SK-N-SH (cell line): ENCODE results near the gene SHISAL1. TPM values are rescaled to one million over a fixed set of nuclear protein-coding genes. Genes with fewer than 3 reads are reported as not detected.

Experiments used
- CTCF ChIA-PET: fragments of 300-600, 350-600 bp; formaldehyde crosslinking; extraction: SDS; loops from one replicate; lab custom pipeline; 2021; lab: Yijun Ruan, JAX
- POLR2A ChIA-PET: fragments of 350-600 bp; sonication (Branson Sonifier 250); formaldehyde crosslinking; extraction: SDS; loops from one replicate; lab custom pipeline; 2020; ENCODE audit warnings: antibody characterized with exemption, inconsistent platforms; lab: Yijun Ruan, JAX
- DNase-seq: peaks from one replicate; pipeline ENCODE4 v3.0.0; 2012
- H2AFZ ChIP-seq: fragments of 200-600 bp; sonication (generic); 2 replicates; pipeline ENCODE4 v1.8.1; 2016; ENCODE audit warnings: antibody characterized with exemption, mild to moderate bottlenecking, low read depth
- H3F3A ChIP-seq: fragments of 200-600 bp; sonication (generic); replicated peaks from 2 replicates; pipeline ENCODE3; 2016; ENCODE audit warnings: antibody characterized with exemption, mild to moderate bottlenecking; ENCODE audit not compliant: insufficient read depth
- H3K27ac ChIP-seq, 2 experiments: fragments of 200-500 bp in 1 of 2; fragments of 200-600 bp in 1 of 2; sonication (Bioruptor generic) in 1 of 2; sonication (generic), shearing (Covaris generic) in 1 of 2; 2 replicates each; pipeline versions ENCODE4 v1.5.1 to v1.6.1; 2014 to 2016; ENCODE audit warnings: low read depth in 2 of 2, inconsistent platforms in 1 of 2, low read length in 1 of 2, mild to moderate bottlenecking in 1 of 2, mixed read lengths in 1 of 2
- H3K27me3 ChIP-seq: fragments of 200-600 bp; sonication (generic), shearing (Covaris generic); 2 replicates; pipeline ENCODE4 v1.6.1; 2016; ENCODE audit warnings: mixed run types; ENCODE audit not compliant: insufficient read depth
- H3K36me3 ChIP-seq, 2 experiments: fragments of 200-500 bp in 1 of 2; fragments of 200-600 bp in 1 of 2; sonication (Bioruptor generic) in 1 of 2; sonication (generic) in 1 of 2; replicated peaks in 1 of 2; 2 replicates each; pipeline versions ENCODE3 to v1.5.1; 2014 to 2016; ENCODE audit warnings: low read length in 1 of 2, mild to moderate bottlenecking in 1 of 2; ENCODE audit not compliant: insufficient read depth in 2 of 2, control insufficient read depth in 1 of 2
- H3K4me1 ChIP-seq, 2 experiments: fragments of 200-500 bp in 1 of 2; fragments of 200-600 bp in 1 of 2; sonication (Bioruptor generic) in 1 of 2; sonication (generic), shearing (Covaris generic) in 1 of 2; 2 replicates each; pipeline versions ENCODE4 v1.5.1 to v1.6.1; 2014 to 2016; ENCODE audit warnings: low read depth in 1 of 2, low read length in 1 of 2, mixed run types in 1 of 2; ENCODE audit not compliant: insufficient read depth in 2 of 2, control insufficient read depth in 1 of 2
- H3K4me2 ChIP-seq: fragments of 200-600 bp; sonication (generic), shearing (Covaris generic); 2 replicates; pipeline ENCODE4 v1.6.1; 2017; ENCODE audit warnings: mixed run types
- H3K4me3 ChIP-seq, 2 experiments: fragments of 200-500 bp in 1 of 2; fragments of 200-600 bp in 1 of 2; sonication (Bioruptor generic) in 1 of 2; sonication (generic), shearing (Covaris generic) in 1 of 2; 2 replicates each; pipeline versions ENCODE4 v1.5.1 to v1.8.1; 2014 to 2016; ENCODE audit warnings: low read depth in 2 of 2, inconsistent platforms in 1 of 2, low read length in 1 of 2, mild to moderate bottlenecking in 1 of 2, mixed read lengths in 1 of 2, moderate library complexity in 1 of 2
- H3K79me2 ChIP-seq: fragments of 200-600 bp; sonication (generic); 2 replicates; pipeline ENCODE4 v1.8.1; 2017; ENCODE audit warnings: mild to moderate bottlenecking; ENCODE audit not compliant: insufficient read depth
- H3K9ac ChIP-seq: fragments of 200-600 bp; sonication (generic); 2 replicates; pipeline ENCODE4 v1.6.1; 2017; ENCODE audit warnings: mixed run types
- H3K9me2 ChIP-seq: fragments of 200-600 bp; sonication (generic); 2 replicates; pipeline ENCODE4 v1.6.1; 2017; ENCODE audit warnings: mixed run types
- H3K9me3 ChIP-seq: fragments of 200-600 bp; sonication (generic); 2 replicates; pipeline ENCODE4 v1.6.1; 2017; ENCODE audit warnings: mixed run types, mild to moderate bottlenecking, moderate library complexity
- H4K20me1 ChIP-seq: fragments of 200-600 bp; sonication (generic); 2 replicates; pipeline ENCODE4 v1.6.1; 2017; ENCODE audit warnings: mild to moderate bottlenecking, mixed run types; ENCODE audit not compliant: insufficient read depth
- CHD2 ChIP-seq: fragments of 150-350 bp; IDR thresholded peaks from 2 replicates; pipeline ENCODE4 v1.6.1; 2018; ENCODE audit warnings: low read length; ENCODE audit not compliant: partially characterized antibody
- EP300 ChIP-seq, 2 experiments: IDR thresholded peaks; 2 replicates each; pipeline versions ENCODE4 v1.4.0 to v1.6.1; 2012; ENCODE audit warnings: borderline replicate concordance in 1 of 2, low read depth in 1 of 2, low read length in 1 of 2
- FOSL2 ChIP-seq: IDR thresholded peaks from 2 replicates; pipeline ENCODE4 v1.4.0; 2012; ENCODE audit warnings: low read depth, mild to moderate bottlenecking, moderate library complexity, borderline replicate concordance
- FOXM1 ChIP-seq: IDR thresholded peaks from 2 replicates; pipeline ENCODE4 v1.4.0; 2012; ENCODE audit warnings: low read depth, mild to moderate bottlenecking
- MXI1 ChIP-seq: IDR thresholded peaks from 2 replicates; pipeline ENCODE4 v1.6.1; 2012; ENCODE audit warnings: mild to moderate bottlenecking, low read depth, low read length, improper control_type of control experiment
- NFIC ChIP-seq: IDR thresholded peaks from 2 replicates; pipeline ENCODE4 v1.4.0; 2012; ENCODE audit warnings: borderline replicate concordance
- NRF1 ChIP-seq: IDR thresholded peaks from 2 replicates; pipeline ENCODE4 v1.6.1; 2012; ENCODE audit warnings: low read depth, mild to moderate bottlenecking, low read length
- PBX3 ChIP-seq: IDR thresholded peaks from 2 replicates; pipeline ENCODE4; 2012
- RAD21 ChIP-seq: IDR thresholded peaks from 2 replicates; pipeline ENCODE4 v1.6.1; 2012; ENCODE audit warnings: mild to moderate bottlenecking, low read length
- RCOR1 ChIP-seq: fragments of 150-350 bp; IDR thresholded peaks from 2 replicates; pipeline ENCODE4 v1.6.1; 2017; ENCODE audit warnings: antibody characterized with exemption, low read length
- RXRA ChIP-seq: IDR thresholded peaks from 2 replicates; pipeline ENCODE4 v1.4.0; 2012; ENCODE audit warnings: low read depth, mild to moderate bottlenecking, borderline replicate concordance
- SIN3A ChIP-seq: IDR thresholded peaks from 2 replicates; pipeline ENCODE4 v1.6.1; 2012; ENCODE audit warnings: low read depth, mild to moderate bottlenecking, low read length, moderate library complexity, borderline replicate concordance
- TCF12 ChIP-seq: IDR thresholded peaks from 2 replicates; pipeline ENCODE4 v1.4.0; 2012
- TEAD4 ChIP-seq: IDR thresholded peaks from 2 replicates; pipeline ENCODE4 v1.4.0; 2012; ENCODE audit warnings: mild to moderate bottlenecking, borderline replicate concordance; ENCODE audit not compliant: insufficient read depth
- USF2 ChIP-seq: fragments of 150-350 bp; IDR thresholded peaks from 2 replicates; pipeline ENCODE4 v1.6.1; 2017; ENCODE audit warnings: antibody characterized with exemption, low read length, low read depth, borderline replicate concordance
- YY1 ChIP-seq: IDR thresholded peaks from 2 replicates; pipeline ENCODE4 v1.4.0; 2012; ENCODE audit warnings: low read depth, mild to moderate bottlenecking
- WGBS: methylation state at CpG from one replicate; pipeline ENCODE4 v1.1.6; 2017; ENCODE audit warnings: low lambda C conversion rate; 5-methylcytosine and 5-hydroxymethylcytosine counted together
- polyA plus RNA-seq, 3 experiments: library from polyadenylated mRNA; depleted of rRNA; stranded (reverse); fragments of >200 nt; gene quantifications; 2 replicates each; pipeline ENCODE4 v1.2.3, GENCODE V29; 2012
- TF ChIP-seq, protein P1 (sequence below): fragments of 150-350 bp; IDR thresholded peaks from 2 replicates; pipeline ENCODE4 v1.6.1; 2016; ENCODE audit warnings: mild to moderate bottlenecking, low read depth, low read length
- TF ChIP-seq, protein P2 (sequence below): fragments of 200-600 bp; sonication (generic); IDR thresholded peaks from 2 replicates; pipeline ENCODE4 v1.6.1; 2017; ENCODE audit warnings: antibody characterized with exemption, mild to moderate bottlenecking, moderate library complexity

Gene SHISAL1
- polyA plus RNA-seq, 1 of the 3 experiments (the other 2 are of a cell fraction), result 0.10 TPM

DNA sequence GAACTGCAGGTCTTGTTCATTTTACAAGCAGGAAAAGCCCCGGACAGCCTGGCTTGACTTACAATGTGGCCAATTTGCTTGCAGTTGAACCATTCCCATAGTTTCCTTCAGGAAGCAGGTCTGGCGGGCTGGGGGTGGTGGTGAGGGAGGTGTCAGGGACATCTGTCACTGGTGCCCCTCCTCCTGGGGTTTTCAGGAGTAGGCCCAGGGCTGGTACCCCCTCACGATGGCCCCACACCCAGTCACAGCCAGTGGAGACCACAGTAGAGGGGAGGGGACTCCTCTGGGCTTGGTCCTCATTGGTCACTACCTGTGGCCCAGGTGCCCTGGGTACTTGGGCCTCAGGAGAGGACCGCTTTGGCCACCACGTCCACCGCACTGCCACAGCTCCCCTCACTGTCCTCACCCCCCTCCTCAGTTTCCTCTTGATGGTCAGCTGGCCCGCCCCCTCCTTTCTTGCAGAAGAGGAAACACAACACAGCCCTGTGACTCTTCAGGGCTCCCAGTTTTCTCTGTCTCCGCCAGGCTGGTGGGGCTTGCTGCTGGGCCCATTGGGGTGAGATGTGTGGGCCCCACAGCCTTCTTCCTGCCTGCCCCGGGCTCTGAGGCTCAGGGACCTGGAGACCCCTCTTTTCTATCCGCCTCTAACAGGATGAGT is 39.8 kb upstream of the SHISAL1 start:
- WGBS, result 85% methylated on average over 9 of the region's 10 CpGs
- ChIA-PET POLR2A (no interaction called here), CTCF (no interaction called here)
- H3F3A ChIP-seq, result peaks cover 4% of the 10 kb centered on the region
- no peaks in the 10 kb centered on the region for H3K79me2 ChIP-seq
- TF ChIP-seq, protein P1, sequence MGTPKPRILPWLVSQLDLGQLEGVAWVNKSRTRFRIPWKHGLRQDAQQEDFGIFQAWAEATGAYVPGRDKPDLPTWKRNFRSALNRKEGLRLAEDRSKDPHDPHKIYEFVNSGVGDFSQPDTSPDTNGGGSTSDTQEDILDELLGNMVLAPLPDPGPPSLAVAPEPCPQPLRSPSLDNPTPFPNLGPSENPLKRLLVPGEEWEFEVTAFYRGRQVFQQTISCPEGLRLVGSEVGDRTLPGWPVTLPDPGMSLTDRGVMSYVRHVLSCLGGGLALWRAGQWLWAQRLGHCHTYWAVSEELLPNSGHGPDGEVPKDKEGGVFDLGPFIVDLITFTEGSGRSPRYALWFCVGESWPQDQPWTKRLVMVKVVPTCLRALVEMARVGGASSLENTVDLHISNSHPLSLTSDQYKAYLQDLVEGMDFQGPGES, result no peak
- TF ChIP-seq CHD2 (no peak), EP300 (IDR thresholded peaks at IDR 0.05; ENCODE audit: borderline replicate concordance in 1 of 2, low read depth in 1 of 2, low read length in 1 of 2) (no peak), MXI1 (no peak)
- H3K4me3 ChIP-seq, result no peak overlapping the region
- H3K9me2 ChIP-seq, result no peaks in the 10 kb centered on the region
- no peaks in the 10 kb centered on the region for H3K36me3 ChIP-seq
- H3K27me3 ChIP-seq, result no peaks in the 10 kb centered on the region
- no peak overlapping the region for H3K9ac ChIP-seq
- peak overlapping the region; percentile 59; the same call in 1 of the 2 replicates for H3K4me2 ChIP-seq
- no peak for DNase-seq
- H3K4me1 ChIP-seq, result peaks cover 0 to 13% of the 10 kb centered on the region in 2 experiments; a peak in 1 of 4 replicates
- H2AFZ ChIP-seq, result no peak overlapping the region
- no peaks in the 10 kb centered on the region for H4K20me1 ChIP-seq
- H3K9me3 ChIP-seq, result no peaks in the 10 kb centered on the region
- peak overlapping the region in 1 of 2 experiments; percentile 49; a peak in 1 of 4 replicates for H3K27ac ChIP-seq

GRCh38 chr22:44351685-44352377 is 39.1 kb upstream of the SHISAL1 start:
- peak; percentile 49 for DNase-seq
- Histone ChIP-seq H3K4me3 (peak overlapping the region in 1 of 2 experiments; percentile 44; a peak in 1 of 4 replicates), H3K36me3 (no peaks in the 10 kb centered on the region), H3K4me2 (peak overlapping the region; percentile 59), H3K9me2 (no peaks in the 10 kb centered on the region), H3K27me3 (no peaks in the 10 kb centered on the region), H3K9me3 (no peaks in the 10 kb centered on the region), H3K27ac (peak overlapping the region in 1 of 2 experiments; percentile 49; a peak in 2 of 4 replicates), H3F3A (peaks cover 4% of the 10 kb centered on the region), H4K20me1 (no peaks in the 10 kb centered on the region), H3K9ac (no peak overlapping the region), H2AFZ (no peak overlapping the region), H3K4me1 (peaks cover 1 to 20% of the 10 kb centered on the region in 2 experiments; a peak in 1 of 4 replicates), H3K79me2 (no peaks in the 10 kb centered on the region)
- ChIA-PET POLR2A (no interaction called here), CTCF (no interaction called here)
- WGBS, result 35% methylated on average over 11 of the region's 11 CpGs
- TF ChIP-seq RAD21 (no peak), EP300 (IDR thresholded peaks at IDR 0.05; ENCODE audit: borderline replicate concordance in 1 of 2, low read depth in 1 of 2, low read length in 1 of 2) (no peak), FOXM1 (no peak), RCOR1 (no peak), CHD2 (no peak), FOSL2 (peak; percentile 37; the same call in 1 of the 2 replicates), TEAD4 (0 out of 2 replicates have a peak, but pooled peaks have one; percentile 53), PBX3 (peak; percentile 37), NFIC (peak; percentile 90), USF2 (no peak), TCF12 (peak; percentile 76), RXRA (no peak), YY1 (no peak), SIN3A (no peak), NRF1 (no peak)
- TF ChIP-seq, protein P1, result no peak
- TF ChIP-seq, protein P2, sequence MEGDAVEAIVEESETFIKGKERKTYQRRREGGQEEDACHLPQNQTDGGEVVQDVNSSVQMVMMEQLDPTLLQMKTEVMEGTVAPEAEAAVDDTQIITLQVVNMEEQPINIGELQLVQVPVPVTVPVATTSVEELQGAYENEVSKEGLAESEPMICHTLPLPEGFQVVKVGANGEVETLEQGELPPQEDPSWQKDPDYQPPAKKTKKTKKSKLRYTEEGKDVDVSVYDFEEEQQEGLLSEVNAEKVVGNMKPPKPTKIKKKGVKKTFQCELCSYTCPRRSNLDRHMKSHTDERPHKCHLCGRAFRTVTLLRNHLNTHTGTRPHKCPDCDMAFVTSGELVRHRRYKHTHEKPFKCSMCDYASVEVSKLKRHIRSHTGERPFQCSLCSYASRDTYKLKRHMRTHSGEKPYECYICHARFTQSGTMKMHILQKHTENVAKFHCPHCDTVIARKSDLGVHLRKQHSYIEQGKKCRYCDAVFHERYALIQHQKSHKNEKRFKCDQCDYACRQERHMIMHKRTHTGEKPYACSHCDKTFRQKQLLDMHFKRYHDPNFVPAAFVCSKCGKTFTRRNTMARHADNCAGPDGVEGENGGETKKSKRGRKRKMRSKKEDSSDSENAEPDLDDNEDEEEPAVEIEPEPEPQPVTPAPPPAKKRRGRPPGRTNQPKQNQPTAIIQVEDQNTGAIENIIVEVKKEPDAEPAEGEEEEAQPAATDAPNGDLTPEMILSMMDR, result peak; percentile 15; the same call in 1 of the 2 replicates
